Choroid plexus epithelial cell (primary cell): ENCODE data around the gene EXOC6.

ENCODE experiments used
- DNase-seq: peaks from one replicate; pipeline ENCODE4 v3.0.0-alpha.2; 2010; ENCODE audit warnings: low read depth
- H3K4me3 ChIP-seq: 2 replicates; pipeline ENCODE4 v1.5.1; 2011; ENCODE audit warnings: low read depth, mild to moderate bottlenecking, control low read depth, low read length, moderate library complexity
- TF ChIP-seq, protein P1 (sequence below): conservative IDR thresholded peaks from 2 replicates; pipeline ENCODE4 v1.5.1; 2011; ENCODE audit warnings: low read depth, mild to moderate bottlenecking, control low read depth, inconsistent platforms, low read length, moderate library complexity

EXOC6 gene, protein sequence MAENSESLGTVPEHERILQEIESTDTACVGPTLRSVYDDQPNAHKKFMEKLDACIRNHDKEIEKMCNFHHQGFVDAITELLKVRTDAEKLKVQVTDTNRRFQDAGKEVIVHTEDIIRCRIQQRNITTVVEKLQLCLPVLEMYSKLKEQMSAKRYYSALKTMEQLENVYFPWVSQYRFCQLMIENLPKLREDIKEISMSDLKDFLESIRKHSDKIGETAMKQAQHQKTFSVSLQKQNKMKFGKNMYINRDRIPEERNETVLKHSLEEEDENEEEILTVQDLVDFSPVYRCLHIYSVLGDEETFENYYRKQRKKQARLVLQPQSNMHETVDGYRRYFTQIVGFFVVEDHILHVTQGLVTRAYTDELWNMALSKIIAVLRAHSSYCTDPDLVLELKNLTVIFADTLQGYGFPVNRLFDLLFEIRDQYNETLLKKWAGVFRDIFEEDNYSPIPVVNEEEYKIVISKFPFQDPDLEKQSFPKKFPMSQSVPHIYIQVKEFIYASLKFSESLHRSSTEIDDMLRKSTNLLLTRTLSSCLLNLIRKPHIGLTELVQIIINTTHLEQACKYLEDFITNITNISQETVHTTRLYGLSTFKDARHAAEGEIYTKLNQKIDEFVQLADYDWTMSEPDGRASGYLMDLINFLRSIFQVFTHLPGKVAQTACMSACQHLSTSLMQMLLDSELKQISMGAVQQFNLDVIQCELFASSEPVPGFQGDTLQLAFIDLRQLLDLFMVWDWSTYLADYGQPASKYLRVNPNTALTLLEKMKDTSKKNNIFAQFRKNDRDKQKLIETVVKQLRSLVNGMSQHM

DNA sequence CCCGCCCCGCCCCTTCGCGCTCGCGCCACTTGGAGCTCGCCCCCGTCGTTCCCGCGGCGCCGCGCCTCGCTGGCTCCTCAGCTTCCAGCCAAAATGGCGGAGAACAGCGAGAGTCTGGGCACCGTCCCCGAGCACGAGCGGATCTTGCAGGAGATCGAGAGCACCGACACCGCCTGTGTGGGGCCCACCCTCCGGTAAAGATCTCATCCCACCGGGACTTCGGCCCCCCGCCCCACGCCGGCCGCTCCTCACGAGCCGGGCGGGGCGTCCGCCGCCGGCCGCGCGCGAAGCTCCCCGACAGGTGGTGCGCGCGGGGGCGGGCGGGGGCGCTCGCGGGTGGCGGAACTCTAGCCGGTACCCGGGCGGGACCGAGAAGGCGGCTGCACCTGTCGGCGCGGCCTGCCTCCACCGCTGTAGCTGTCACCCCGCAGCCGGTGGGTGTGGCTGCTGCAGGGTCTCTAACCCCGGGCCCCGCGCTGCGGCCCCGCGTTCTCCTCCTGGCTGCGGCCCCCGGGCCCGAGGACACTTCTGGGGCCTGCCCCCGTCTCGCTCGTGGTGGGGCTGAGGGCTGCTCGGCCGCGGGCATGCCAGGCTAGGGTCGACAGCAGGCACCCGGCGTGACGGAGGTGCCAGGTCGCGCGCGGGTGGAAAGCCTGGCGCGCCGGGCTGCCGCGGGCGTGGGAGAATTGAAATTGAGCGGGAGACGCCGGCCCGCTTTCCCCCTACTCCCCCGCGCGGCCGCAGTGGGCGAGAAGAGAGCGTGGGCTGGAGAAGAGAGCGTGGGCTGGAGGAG is at the start of gene EXOC6:
Gene EXOC6 (plus strand): TSS at position 80 of the 793 bp plus-strand sequence. CDS start 14 bp downstream, at position 94.
- peak; percentile 79 for DNase-seq
- TF ChIP-seq, protein P1, sequence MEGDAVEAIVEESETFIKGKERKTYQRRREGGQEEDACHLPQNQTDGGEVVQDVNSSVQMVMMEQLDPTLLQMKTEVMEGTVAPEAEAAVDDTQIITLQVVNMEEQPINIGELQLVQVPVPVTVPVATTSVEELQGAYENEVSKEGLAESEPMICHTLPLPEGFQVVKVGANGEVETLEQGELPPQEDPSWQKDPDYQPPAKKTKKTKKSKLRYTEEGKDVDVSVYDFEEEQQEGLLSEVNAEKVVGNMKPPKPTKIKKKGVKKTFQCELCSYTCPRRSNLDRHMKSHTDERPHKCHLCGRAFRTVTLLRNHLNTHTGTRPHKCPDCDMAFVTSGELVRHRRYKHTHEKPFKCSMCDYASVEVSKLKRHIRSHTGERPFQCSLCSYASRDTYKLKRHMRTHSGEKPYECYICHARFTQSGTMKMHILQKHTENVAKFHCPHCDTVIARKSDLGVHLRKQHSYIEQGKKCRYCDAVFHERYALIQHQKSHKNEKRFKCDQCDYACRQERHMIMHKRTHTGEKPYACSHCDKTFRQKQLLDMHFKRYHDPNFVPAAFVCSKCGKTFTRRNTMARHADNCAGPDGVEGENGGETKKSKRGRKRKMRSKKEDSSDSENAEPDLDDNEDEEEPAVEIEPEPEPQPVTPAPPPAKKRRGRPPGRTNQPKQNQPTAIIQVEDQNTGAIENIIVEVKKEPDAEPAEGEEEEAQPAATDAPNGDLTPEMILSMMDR: no peak
- peak within 1 kb of the TSS; percentile 80 for H3K4me3 ChIP-seq

- DNase-seq: peak; percentile 16
- H3K4me3 ChIP-seq: no peak overlapping the region
- TF ChIP-seq, protein P1: no peak
Observed at GRCh38 chr10:92799568-92799967, 48.8 kb upstream of the EXOC6 start.

GRCh38 chr10:92800134-92800733 is 48.1 kb upstream of the EXOC6 start:
- TF ChIP-seq, protein P1: no peak
- DNase-seq: no peak
- H3K4me3 ChIP-seq: no peak overlapping the region

DNA sequence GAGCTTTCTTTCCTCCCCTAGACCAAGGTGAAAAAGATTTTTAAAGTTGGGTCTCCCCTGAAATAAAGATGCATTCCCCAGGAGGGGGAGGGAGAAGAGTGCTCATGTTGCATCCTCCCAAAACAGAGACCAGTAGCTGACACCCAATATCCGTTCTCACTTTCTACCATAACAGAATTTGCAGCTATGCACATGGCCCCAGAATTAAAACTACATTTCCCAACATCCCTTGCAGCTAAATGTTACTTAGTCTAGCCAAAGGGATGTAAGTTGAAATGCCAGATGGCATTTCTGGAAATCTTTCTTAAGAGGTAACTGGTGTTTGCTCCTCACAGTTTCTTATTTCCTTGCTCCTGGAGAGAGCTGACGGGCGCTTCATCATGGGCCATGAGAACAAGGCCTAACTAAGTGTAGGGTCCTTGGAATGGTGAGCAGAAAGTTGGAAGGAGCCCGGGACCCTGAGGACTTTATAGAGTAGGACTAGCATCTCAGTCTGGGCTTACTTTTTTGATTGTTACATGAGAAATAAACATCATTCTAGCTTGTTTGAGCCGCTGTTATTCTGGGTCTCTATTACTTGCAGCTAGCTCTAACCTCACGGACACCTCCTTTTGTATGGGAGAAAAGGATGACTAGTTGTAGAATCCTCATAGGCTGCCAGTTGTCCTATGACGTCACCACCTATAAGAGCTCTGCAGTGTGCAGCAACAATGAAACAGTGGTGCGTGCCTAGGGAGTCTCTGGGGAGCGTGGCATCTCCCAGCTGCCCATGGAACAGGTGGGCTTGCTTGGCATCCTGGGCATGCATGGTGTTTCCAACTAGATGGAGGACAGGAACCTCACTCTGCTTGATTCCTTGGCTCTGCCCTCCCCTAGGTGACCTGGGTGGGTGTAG is 46.1 kb upstream of the EXOC6 start:
- no peak overlapping the region for H3K4me3 ChIP-seq
- DNase-seq: peak; percentile 6
- TF ChIP-seq, protein P1: no peak

GRCh38 chr10:92809840-92810239 is 38.5 kb upstream of the EXOC6 start:
- no peak for DNase-seq
- H3K4me3 ChIP-seq: no peak overlapping the region
- TF ChIP-seq, protein P1: no peak
